ENCODE results near the gene TOP2A. TPM values are rescaled to one million over a fixed set of nuclear protein-coding genes. Genes with fewer than 3 reads are reported as not detected.

TOP2A gene
- total RNA-seq, 1 experiment from 2014 or later, result 141 TPM

DNA sequence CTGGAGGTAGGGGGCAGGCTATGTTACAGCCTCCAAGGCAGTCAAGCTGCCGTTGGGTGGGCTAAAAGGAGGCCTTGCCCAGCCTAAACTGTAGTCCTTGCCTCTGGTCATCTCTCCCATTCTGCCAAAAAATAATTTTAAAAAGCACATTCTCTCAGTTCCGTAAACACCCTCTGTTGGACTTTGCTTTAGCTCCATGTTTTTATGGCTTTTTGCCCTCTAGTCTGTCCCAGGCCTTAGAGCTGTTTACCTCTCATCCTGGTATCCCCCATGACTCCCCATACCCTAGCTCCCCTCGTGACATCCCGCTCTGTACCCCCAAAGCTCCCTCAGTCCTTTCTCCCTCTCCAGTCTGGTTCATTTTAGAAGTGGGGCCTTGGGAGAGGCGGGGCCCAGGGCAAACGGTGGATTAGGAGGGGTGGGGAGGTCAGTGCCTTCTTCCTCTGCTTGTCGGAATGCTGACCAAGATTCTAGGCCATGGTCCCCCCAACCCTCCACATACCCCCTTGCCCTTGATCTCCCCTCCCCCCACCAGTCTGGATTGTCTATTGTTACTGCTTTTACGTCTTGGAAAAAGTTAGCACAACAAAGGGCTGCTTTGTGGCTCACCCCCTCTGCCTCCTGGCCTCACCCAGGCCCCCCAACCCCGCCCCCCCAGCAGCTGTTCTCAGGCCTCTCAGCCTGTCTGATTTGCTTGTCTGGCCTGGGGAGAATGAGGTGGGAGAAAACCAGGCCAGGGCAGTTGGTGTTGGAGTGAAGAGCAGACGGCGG is 71.5 kb downstream of the TOP2A start:
- Histone ChIP-seq H2AFZ (ENCODE audit: low read depth, low read length, poor library complexity, severe bottlenecking) (no peak overlapping the region), H3K27ac (ENCODE audit: low read depth, low read length) (peak overlapping the region; percentile 58), H3K9ac (ENCODE audit: low read length) (peak overlapping the region; percentile 62; the same call in 1 of the 2 replicates), H4K20me1 (ENCODE audit: insufficient read depth) (no peaks in the 10 kb centered on the region; the same call in 1 of the 2 replicates), H3K4me1 (ENCODE audit: control insufficient read depth in 1 of 2, insufficient read depth in 2 of 2, low read length in 2 of 2) (peaks cover 16 to 50% of the 10 kb centered on the region in 2 experiments), H3K4me3 (replicated peaks in 1 of 2; ENCODE audit: low read depth in 1 of 2, low read length in 2 of 2) (no peak overlapping the region), H3K9me2 (ENCODE audit: insufficient read depth) (no peaks in the 10 kb centered on the region), H3K9me3 (ENCODE audit: control insufficient read depth in 1 of 2, insufficient read depth in 1 of 2, low read depth in 1 of 2, low read length in 2 of 2) (no peaks in the 10 kb centered on the region), H3K4me2 (ENCODE audit: low read length) (peak overlapping the region; percentile 82), H3K79me2 (ENCODE audit: insufficient read depth, low read length) (peaks cover 62% of the 10 kb centered on the region; the same call in 1 of the 2 replicates), H3K27me3 (ENCODE audit: insufficient read depth, low read length) (no peaks in the 10 kb centered on the region), H3K36me3 (ENCODE audit: control insufficient read depth in 1 of 2, insufficient read depth in 2 of 2, low read length in 2 of 2) (peaks cover 0 to 5% of the 10 kb centered on the region in 2 experiments; a peak in 3 of 4 replicates)
- DNase-seq (ENCODE audit: low read depth, low spot score), result no peak
- ChIA-PET CTCF (no interaction called here), POLR2A (interaction anchor here (0.6 kb wide), 1 partner anchor 57 kb away, joined by 3 read pairs; no protein-coding TSS in a partner anchor), RAD21 (ENCODE audit: low non-redundant PET in 1 of 2, low total read pairs in 2 of 2, uncharacterized antibody in 2 of 2, unreplicated experiment in 2 of 2) (interaction anchor here in 1 of 2 experiments (0.9 kb wide), 1 partner anchor 9 kb away, joined by 3 read pairs; no protein-coding TSS in a partner anchor)
- no peak for ATAC-seq
- no peak for TF ChIP-seq EZH2phosphoT487 (IDR thresholded peaks at IDR 0.05; ENCODE audit: borderline replicate concordance)
- no TSS peak for BruUV-seq (replicated peaks)
- intact Hi-C loops (cut with micrococcal nuclease), result no loop called here

DNA sequence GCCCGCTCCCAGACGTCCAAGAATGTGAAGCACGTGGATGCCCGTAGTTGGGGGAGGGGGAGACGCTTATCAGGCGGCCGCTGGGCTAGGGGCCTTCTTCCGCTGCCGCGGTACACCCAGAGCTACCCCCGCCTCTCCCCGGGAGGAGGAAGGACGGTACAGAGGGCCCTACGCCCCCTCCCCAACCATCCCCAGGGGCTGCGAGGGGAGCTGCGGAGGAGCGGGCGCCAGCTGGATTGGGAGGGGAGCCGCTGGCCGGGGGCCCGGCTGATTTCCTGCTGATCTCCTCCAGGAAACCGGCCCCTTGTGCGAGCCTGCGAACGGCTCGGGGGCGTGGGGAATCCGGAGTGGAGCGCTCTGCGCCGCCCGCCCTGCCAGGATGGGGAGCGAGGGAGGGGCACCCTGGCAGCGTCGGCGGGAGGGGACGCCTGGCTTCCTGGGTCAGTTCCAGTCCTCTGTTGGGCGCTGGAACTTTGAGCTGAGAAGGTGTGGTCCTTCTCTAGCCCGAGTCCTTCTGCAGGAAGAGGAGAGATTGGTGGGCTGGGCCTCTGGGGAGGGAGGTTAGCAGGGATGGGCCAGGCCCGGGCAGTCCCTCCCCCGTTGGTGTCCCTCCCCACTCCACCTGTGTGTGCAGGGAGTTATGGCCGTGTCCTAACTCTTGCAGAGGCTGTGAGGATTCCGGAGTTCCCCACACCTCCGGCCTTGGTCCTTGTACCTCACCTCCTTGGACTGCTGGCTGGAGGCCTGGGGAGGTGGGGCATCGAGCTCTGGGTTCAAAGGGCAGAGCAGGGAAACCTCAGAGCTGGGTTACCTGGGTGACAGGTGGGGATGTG is 72.3 kb downstream of the TOP2A start:
- no peaks in the 10 kb centered on the region for H3K27me3 ChIP-seq (ENCODE audit: insufficient read depth, low read length)
- DNase-seq (ENCODE audit: low read depth, low spot score) (no peak), ATAC-seq (peak; percentile 61)
- H3K4me1 ChIP-seq (ENCODE audit: control insufficient read depth in 1 of 2, insufficient read depth in 2 of 2, low read length in 2 of 2), result peaks cover 22 to 58% of the 10 kb centered on the region in 2 experiments
- peak overlapping the region; percentile 62 for H3K9ac ChIP-seq (ENCODE audit: low read length)
- H3K36me3 ChIP-seq (ENCODE audit: control insufficient read depth in 1 of 2, insufficient read depth in 2 of 2, low read length in 2 of 2), result peaks cover 0 to 3% of the 10 kb centered on the region in 2 experiments; a peak in 3 of 4 replicates
- ChIA-PET RAD21 (ENCODE audit: low non-redundant PET in 1 of 2, low total read pairs in 2 of 2, uncharacterized antibody in 2 of 2, unreplicated experiment in 2 of 2) (interaction anchor here in 1 of 2 experiments (0.9 kb wide), 1 partner anchor 9 kb away, joined by 3 read pairs; no protein-coding TSS in a partner anchor), CTCF (no interaction called here), POLR2A (interaction anchor here (0.6 kb wide), 2 partner anchors 56 to 239 kb away, joined by 3 read pairs; no protein-coding TSS in a partner anchor)
- no peaks in the 10 kb centered on the region for H3K9me3 ChIP-seq (ENCODE audit: control insufficient read depth in 1 of 2, insufficient read depth in 1 of 2, low read depth in 1 of 2, low read length in 2 of 2)
- no TSS peak for BruUV-seq (replicated peaks)
- H3K9me2 ChIP-seq (ENCODE audit: insufficient read depth), result no peaks in the 10 kb centered on the region
- H3K4me2 ChIP-seq (ENCODE audit: low read length), result peak overlapping the region; percentile 82
- TF ChIP-seq, protein P1, sequence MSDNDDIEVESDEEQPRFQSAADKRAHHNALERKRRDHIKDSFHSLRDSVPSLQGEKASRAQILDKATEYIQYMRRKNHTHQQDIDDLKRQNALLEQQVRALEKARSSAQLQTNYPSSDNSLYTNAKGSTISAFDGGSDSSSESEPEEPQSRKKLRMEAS (IDR thresholded peaks at IDR 0.05), result peak; percentile 57; the same call in 1 of the 2 replicates
- TF ChIP-seq ZFX (IDR thresholded peaks at IDR 0.05), result no peak
- peaks cover 66% of the 10 kb centered on the region for H3K79me2 ChIP-seq (ENCODE audit: insufficient read depth, low read length)
- no peaks in the 10 kb centered on the region; the same call in 1 of the 2 replicates for H4K20me1 ChIP-seq (ENCODE audit: insufficient read depth)
- no peak overlapping the region for H2AFZ ChIP-seq (ENCODE audit: low read depth, low read length, poor library complexity, severe bottlenecking)
- peak overlapping the region; percentile 38 to 54 for H3K4me3 ChIP-seq (replicated peaks in 1 of 2; ENCODE audit: low read depth in 1 of 2, low read length in 2 of 2)
- H3K27ac ChIP-seq (ENCODE audit: low read depth, low read length), result peak overlapping the region; percentile 58
- intact Hi-C loops (cut with micrococcal nuclease), result no loop called here
